SK-N-SH treated with all-trans-retinoic acid at 6 μM for 48 hours (cell line): ENCODE results near the gene ZEB2.

Experiments
- ATAC-seq: fragments of 200-7000 bp; cut with Tn5 transposase; 3 replicates; pipeline ENCODE4 v1.9.1; 2020; ENCODE audit warnings: mild to moderate bottlenecking, moderate library complexity
- ARNTL ChIP-seq: fragments of 450-650 bp; formaldehyde crosslinking; IDR thresholded peaks from 2 replicates; pipeline ENCODE4 v1.5.0; 2020; ENCODE audit warnings: low read depth, mild to moderate bottlenecking, moderate library complexity, borderline replicate concordance
- CSDC2 ChIP-seq: fragments of 250-450 bp; sonication (Bioruptor Pico); IDR thresholded peaks from 2 replicates; pipeline ENCODE4 v1.5.0; 2020; ENCODE audit warnings: mild to moderate bottlenecking, moderate library complexity
- ESRRG ChIP-seq: fragments of 250-450 bp; sonication (Bioruptor Pico); IDR thresholded peaks from 2 replicates; pipeline ENCODE4 v1.6.1; 2021; ENCODE audit warnings: mild to moderate bottlenecking
- ISL1 ChIP-seq: fragments of 250-450 bp; sonication (Bioruptor Pico); IDR thresholded peaks from 2 replicates; pipeline ENCODE4 v2.1.2; 2022; ENCODE audit warnings: mild to moderate bottlenecking, moderate library complexity
- OSR1 ChIP-seq: fragments of 250-450 bp; sonication (Bioruptor Pico); IDR thresholded peaks from 2 replicates; pipeline ENCODE4 v1.8.0; 2022; ENCODE audit warnings: moderate library complexity, mild to moderate bottlenecking, inconsistent platforms
- PPARA ChIP-seq: fragments of 250-450 bp; sonication (Bioruptor Pico); IDR thresholded peaks from 2 replicates; pipeline ENCODE4 v1.5.0; 2020; ENCODE audit warnings: mild to moderate bottlenecking, borderline replicate concordance
- RARB ChIP-seq: fragments of 250-450 bp; sonication (Bioruptor Pico); IDR thresholded peaks from 2 replicates; pipeline ENCODE4 v1.8.0; 2021; ENCODE audit warnings: mild to moderate bottlenecking, moderate library complexity
- SNAI2 ChIP-seq: fragments of 250-450 bp; sonication (Bioruptor Pico); IDR thresholded peaks from 2 replicates; pipeline ENCODE4 v1.5.0; 2020; ENCODE audit warnings: mild to moderate bottlenecking, moderate library complexity
- TCF4 ChIP-seq: fragments of 250-450 bp; sonication (Bioruptor Pico); IDR thresholded peaks from 2 replicates; pipeline ENCODE4 v1.8.0; 2021; ENCODE audit warnings: mild to moderate bottlenecking, moderate library complexity, borderline replicate concordance
- ZC3H10 ChIP-seq: fragments of 250-450 bp; sonication (Bioruptor Pico); IDR thresholded peaks from 2 replicates; pipeline ENCODE4 v1.5.1; 2021; ENCODE audit warnings: mild to moderate bottlenecking, moderate library complexity
- ZFP3 ChIP-seq: fragments of 250-450 bp; sonication (Bioruptor Pico); IDR thresholded peaks from 2 replicates; pipeline ENCODE4 v1.5.0; 2020; ENCODE audit warnings: mild to moderate bottlenecking, moderate library complexity
- ZFP30 ChIP-seq: fragments of 450-650 bp; formaldehyde crosslinking; IDR thresholded peaks from 2 replicates; pipeline ENCODE4 v1.5.0; 2022; ENCODE audit warnings: mild to moderate bottlenecking, moderate library complexity
- ZNF565 ChIP-seq: fragments of 450-650 bp; formaldehyde crosslinking; conservative IDR thresholded peaks from 2 replicates; pipeline ENCODE4 v1.5.0; 2020; ENCODE audit warnings: low read depth, mild to moderate bottlenecking, moderate library complexity
- ZNF70 ChIP-seq: fragments of 450-650 bp; formaldehyde crosslinking; IDR thresholded peaks from 2 replicates; pipeline ENCODE4 v1.5.0; 2020; ENCODE audit warnings: mild to moderate bottlenecking, moderate library complexity
- ZNF8 ChIP-seq: fragments of 450-650 bp; formaldehyde crosslinking; IDR thresholded peaks from 2 replicates; pipeline ENCODE4 v1.5.0; 2020; ENCODE audit warnings: mild to moderate bottlenecking, moderate library complexity
- TF ChIP-seq, protein P1 (sequence below): fragments of 250-450 bp; sonication (Bioruptor Pico); IDR thresholded peaks from 2 replicates; pipeline ENCODE4 v1.5.1; 2021; ENCODE audit warnings: mild to moderate bottlenecking, moderate library complexity
- TF ChIP-seq, protein P2 (sequence below): fragments of 250-450 bp; sonication (Bioruptor Pico); IDR thresholded peaks from 2 replicates; pipeline ENCODE4 v1.8.0; 2020; ENCODE audit warnings: mild to moderate bottlenecking, moderate library complexity, borderline replicate concordance
- TF ChIP-seq, protein P3 (sequence below): fragments of 250-450 bp; sonication (Bioruptor Pico); IDR thresholded peaks from 2 replicates; pipeline ENCODE4 v1.8.0; 2021; ENCODE audit warnings: low read depth, mild to moderate bottlenecking, moderate library complexity, borderline replicate concordance
- TF ChIP-seq, protein P4 (sequence below): fragments of 250-450 bp; sonication (Bioruptor Pico); IDR thresholded peaks from 2 replicates; pipeline ENCODE4 v1.5.0; 2020; ENCODE audit warnings: mild to moderate bottlenecking, moderate library complexity
- TF ChIP-seq, protein P5 (sequence below): fragments of 250-450 bp; sonication (Bioruptor Pico); IDR thresholded peaks from 2 replicates; pipeline ENCODE4 v1.5.1; 2020; ENCODE audit warnings: low read depth, mild to moderate bottlenecking, moderate library complexity

ZEB2 gene

DNA sequence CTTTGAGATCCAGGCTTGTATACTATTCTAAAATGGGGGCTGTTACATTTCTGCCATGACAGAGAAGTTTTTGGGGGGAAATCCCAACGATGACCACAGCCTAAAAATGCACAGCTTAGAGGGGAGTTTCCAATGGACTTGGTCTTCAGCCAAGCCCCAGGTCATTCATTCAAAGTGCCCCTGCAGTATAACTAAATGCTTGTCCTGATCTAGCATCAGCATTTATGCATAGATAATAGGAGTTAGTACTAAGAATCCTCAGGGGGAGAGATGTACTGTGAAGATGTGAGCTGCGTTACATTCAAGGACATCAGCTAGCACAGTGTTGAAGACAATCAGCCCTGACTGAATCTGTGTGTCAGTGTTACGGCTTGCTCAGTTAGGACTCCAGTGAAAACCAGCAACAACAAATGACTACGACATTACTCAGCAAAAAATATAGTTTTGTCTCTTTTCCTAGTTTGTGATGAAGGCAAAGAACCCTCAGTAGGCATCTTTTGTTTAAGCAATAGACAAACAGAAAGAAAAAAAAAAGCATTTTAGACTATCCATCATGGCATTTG lies 160.9 kb downstream of the ZEB2 start:
- TF ChIP-seq CSDC2 (CRISPR knock-in tag) (no peak), ISL1 (CRISPR knock-in tag) (no peak), PPARA (CRISPR knock-in tag) (no peak), ZNF565 (CRISPR knock-in tag) (no peak), ZFP3 (CRISPR knock-in tag) (no peak), RARB (CRISPR knock-in tag) (no peak), ARNTL (CRISPR knock-in tag) (no peak), ESRRG (no peak), ZNF8 (no peak), TCF4 (CRISPR knock-in tag) (no peak), OSR1 (CRISPR knock-in tag) (no peak), ZNF70 (CRISPR knock-in tag) (no peak), SNAI2 (CRISPR knock-in tag) (no peak), ZC3H10 (CRISPR knock-in tag) (no peak)
- TF ChIP-seq, protein P1, sequence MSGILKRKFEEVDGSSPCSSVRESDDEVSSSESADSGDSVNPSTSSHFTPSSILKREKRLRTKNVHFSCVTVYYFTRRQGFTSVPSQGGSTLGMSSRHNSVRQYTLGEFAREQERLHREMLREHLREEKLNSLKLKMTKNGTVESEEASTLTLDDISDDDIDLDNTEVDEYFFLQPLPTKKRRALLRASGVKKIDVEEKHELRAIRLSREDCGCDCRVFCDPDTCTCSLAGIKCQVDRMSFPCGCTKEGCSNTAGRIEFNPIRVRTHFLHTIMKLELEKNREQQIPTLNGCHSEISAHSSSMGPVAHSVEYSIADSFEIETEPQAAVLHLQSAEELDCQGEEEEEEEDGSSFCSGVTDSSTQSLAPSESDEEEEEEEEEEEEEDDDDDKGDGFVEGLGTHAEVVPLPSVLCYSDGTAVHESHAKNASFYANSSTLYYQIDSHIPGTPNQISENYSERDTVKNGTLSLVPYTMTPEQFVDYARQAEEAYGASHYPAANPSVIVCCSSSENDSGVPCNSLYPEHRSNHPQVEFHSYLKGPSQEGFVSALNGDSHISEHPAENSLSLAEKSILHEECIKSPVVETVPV: no peak
- TF ChIP-seq, protein P2, sequence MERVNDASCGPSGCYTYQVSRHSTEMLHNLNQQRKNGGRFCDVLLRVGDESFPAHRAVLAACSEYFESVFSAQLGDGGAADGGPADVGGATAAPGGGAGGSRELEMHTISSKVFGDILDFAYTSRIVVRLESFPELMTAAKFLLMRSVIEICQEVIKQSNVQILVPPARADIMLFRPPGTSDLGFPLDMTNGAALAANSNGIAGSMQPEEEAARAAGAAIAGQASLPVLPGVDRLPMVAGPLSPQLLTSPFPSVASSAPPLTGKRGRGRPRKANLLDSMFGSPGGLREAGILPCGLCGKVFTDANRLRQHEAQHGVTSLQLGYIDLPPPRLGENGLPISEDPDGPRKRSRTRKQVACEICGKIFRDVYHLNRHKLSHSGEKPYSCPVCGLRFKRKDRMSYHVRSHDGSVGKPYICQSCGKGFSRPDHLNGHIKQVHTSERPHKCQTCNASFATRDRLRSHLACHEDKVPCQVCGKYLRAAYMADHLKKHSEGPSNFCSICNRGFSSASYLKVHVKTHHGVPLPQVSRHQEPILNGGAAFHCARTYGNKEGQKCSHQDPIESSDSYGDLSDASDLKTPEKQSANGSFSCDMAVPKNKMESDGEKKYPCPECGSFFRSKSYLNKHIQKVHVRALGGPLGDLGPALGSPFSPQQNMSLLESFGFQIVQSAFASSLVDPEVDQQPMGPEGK (CRISPR knock-in tag): no peak
- TF ChIP-seq, protein P3, sequence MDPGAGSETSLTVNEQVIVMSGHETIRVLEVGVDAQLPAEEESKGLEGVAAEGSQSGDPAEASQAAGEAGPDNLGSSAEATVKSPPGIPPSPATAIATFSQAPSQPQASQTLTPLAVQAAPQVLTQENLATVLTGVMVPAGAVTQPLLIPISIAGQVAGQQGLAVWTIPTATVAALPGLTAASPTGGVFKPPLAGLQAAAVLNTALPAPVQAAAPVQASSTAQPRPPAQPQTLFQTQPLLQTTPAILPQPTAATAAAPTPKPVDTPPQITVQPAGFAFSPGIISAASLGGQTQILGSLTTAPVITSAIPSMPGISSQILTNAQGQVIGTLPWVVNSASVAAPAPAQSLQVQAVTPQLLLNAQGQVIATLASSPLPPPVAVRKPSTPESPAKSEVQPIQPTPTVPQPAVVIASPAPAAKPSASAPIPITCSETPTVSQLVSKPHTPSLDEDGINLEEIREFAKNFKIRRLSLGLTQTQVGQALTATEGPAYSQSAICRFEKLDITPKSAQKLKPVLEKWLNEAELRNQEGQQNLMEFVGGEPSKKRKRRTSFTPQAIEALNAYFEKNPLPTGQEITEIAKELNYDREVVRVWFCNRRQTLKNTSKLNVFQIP (CRISPR knock-in tag): no peak
- TF ChIP-seq, protein P4, sequence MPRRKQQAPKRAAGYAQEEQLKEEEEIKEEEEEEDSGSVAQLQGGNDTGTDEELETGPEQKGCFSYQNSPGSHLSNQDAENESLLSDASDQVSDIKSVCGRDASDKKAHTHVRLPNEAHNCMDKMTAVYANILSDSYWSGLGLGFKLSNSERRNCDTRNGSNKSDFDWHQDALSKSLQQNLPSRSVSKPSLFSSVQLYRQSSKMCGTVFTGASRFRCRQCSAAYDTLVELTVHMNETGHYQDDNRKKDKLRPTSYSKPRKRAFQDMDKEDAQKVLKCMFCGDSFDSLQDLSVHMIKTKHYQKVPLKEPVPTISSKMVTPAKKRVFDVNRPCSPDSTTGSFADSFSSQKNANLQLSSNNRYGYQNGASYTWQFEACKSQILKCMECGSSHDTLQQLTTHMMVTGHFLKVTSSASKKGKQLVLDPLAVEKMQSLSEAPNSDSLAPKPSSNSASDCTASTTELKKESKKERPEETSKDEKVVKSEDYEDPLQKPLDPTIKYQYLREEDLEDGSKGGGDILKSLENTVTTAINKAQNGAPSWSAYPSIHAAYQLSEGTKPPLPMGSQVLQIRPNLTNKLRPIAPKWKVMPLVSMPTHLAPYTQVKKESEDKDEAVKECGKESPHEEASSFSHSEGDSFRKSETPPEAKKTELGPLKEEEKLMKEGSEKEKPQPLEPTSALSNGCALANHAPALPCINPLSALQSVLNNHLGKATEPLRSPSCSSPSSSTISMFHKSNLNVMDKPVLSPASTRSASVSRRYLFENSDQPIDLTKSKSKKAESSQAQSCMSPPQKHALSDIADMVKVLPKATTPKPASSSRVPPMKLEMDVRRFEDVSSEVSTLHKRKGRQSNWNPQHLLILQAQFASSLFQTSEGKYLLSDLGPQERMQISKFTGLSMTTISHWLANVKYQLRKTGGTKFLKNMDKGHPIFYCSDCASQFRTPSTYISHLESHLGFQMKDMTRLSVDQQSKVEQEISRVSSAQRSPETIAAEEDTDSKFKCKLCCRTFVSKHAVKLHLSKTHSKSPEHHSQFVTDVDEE (CRISPR knock-in tag): no peak
- peak; percentile 60 for ATAC-seq

DNA sequence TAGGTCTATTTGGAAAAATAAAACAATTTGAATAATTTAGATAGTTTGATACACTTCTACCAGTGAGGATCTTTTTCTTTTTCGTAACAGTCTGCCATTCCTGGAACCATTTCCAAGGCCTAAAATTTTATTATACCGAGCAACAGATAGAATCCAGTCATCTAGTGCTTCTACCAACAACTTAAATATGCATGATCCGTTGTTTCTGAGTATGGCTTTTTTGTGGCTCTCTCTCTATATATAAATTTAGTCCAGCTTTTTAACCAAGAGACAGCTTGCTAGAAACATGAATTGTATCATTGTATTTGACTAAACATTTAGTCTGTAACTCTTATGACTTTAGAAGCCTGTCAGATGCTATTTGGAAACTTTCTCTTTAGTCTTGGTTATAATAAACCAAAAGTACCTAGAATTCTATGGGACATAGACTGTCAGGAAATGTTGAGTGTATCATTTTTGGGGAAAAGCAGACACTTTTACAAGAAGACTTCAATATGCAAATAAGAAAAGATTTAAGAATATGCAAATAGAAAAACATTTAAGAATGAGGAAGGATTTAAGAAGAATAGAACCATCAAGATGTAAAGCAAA lies 161.4 kb downstream of the ZEB2 start:
- no peak; the same call in 2 of the 3 replicates for ATAC-seq
- no peak for TF ChIP-seq ISL1 (CRISPR knock-in tag)
- TF ChIP-seq ESRRG: no peak
- no peak for TF ChIP-seq SNAI2 (CRISPR knock-in tag)
- TF ChIP-seq, protein P3 (CRISPR knock-in tag): no peak
- TF ChIP-seq, protein P2 (CRISPR knock-in tag): no peak
- TF ChIP-seq ZFP3 (CRISPR knock-in tag): no peak
- TF ChIP-seq ZFP30 (CRISPR knock-in tag): no peak
- no peak for TF ChIP-seq PPARA (CRISPR knock-in tag)
- no peak for TF ChIP-seq ZC3H10 (CRISPR knock-in tag)
- TF ChIP-seq, protein P5, sequence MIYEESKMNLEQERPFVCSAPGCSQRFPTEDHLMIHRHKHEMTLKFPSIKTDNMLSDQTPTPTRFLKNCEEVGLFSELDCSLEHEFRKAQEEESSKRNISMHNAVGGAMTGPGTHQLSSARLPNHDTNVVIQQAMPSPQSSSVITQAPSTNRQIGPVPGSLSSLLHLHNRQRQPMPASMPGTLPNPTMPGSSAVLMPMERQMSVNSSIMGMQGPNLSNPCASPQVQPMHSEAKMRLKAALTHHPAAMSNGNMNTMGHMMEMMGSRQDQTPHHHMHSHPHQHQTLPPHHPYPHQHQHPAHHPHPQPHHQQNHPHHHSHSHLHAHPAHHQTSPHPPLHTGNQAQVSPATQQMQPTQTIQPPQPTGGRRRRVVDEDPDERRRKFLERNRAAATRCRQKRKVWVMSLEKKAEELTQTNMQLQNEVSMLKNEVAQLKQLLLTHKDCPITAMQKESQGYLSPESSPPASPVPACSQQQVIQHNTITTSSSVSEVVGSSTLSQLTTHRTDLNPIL (CRISPR knock-in tag): no peak
- TF ChIP-seq OSR1 (CRISPR knock-in tag): no peak
- TF ChIP-seq, protein P4 (CRISPR knock-in tag): no peak
- TF ChIP-seq, protein P1: no peak
